SW 1271 (cell line): ENCODE results near the gene BDP1.
"Not testable (repeated sequence)": the region's sequence is repeated elsewhere in the genome, so short reads cannot be mapped to it uniquely, and the experiment has no call there.

Experiments used
- DNase-seq, 2 experiments: peaks; one replicate each; lab custom pipeline; 2025; lab: John Stamatoyannopoulos, UW

BDP1 gene, protein sequence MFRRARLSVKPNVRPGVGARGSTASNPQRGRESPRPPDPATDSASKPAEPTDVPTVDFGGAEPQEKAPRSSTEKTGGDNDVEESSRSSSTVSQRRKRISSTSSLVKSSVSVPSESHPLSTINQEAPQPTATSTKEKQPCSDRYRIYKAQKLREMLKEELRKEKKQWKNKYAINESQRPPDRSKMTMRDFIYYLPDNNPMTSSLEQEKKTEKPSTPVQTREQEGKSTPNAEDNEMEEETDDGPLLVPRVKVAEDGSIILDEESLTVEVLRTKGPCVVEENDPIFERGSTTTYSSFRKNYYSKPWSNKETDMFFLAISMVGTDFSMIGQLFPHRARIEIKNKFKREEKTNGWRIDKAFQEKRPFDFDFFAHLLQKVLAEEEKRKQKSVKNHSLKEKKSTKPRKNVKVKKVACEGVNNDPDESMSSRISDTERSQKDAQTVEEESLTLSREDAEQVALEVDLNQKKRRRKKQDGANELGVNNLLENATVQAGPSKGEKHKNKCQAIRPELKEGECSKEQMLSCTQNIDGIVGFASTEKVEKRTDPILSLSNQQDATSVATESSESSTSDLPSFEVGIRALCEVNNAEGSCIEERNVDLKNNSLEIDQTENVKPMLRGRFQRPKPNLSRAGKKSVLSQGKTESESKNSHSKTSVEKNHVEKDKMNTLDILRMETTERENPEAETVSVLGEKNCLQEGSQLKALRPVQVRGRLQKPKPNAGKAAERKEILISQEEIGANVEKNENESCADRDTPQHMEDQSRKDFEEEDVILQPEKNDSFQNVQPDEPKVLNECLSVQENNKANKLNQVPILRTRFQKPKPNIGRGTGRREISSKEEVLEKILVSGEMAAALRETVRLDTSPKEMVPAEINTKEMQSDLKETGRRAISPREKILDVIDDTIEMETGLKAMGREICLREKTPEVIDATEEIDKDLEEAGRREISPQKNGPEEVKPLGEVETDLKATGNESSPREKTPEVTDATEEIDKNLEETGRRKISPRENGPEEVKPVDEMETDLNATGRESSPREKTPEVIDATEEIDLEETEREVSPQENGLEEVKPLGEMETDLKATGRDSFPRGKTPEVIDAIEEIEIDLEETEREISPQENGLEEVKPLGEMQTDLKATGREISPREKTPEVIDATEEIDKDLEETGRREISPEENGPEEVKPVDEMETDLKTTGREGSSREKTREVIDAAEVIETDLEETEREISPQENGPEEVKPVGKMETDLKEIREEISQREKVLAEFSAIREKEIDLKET (N-terminal part only)

DNA sequence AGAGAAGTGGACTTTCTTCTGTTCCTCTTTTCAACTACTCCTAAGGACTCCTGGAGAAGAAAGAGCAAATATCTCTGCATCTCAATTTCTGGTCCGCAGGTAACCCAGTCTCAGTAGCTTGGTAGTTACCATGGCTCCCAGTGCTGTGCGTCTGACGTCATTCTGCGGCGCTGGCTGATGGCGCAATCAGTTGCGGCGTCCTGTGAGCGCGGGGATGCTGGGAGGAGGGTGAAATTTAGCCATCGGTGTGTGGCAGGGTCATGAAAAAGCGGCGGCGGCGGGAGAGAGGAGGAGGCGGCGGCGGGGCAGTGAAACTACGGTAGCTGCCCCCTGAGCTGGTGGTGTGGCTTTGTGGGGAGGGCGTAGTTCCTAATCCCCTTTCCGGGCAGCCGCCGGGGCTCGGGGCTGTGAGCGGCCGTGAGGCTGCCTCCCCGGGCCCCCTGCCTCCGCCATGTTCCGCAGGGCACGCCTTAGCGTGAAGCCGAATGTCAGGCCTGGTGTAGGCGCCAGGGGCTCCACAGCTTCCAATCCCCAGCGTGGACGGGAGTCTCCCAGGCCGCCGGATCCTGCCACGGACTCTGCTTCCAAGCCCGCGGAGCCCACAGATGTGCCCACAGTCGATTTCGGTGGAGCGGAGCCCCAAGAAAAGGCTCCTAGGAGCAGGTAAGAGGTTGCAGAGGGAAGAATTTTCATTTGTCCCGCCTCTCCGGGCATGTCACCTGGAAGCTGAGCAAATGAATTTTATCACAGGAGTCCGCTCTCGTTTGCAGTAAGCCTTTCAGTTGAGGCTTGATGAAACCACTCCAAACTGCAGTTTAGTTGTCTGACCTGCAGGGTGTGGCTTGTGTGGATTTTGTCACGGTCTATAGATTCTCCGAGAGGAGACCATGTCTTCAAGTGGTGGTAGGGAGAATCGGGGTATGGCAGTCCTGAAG lies at the start of gene BDP1:
BDP1 (plus strand) TSS at position 225 of the 935 bp plus-strand sequence; CDS start at position 452, 227 bp downstream.
- DNase-seq, result peak; percentile 80 to 94

DNA sequence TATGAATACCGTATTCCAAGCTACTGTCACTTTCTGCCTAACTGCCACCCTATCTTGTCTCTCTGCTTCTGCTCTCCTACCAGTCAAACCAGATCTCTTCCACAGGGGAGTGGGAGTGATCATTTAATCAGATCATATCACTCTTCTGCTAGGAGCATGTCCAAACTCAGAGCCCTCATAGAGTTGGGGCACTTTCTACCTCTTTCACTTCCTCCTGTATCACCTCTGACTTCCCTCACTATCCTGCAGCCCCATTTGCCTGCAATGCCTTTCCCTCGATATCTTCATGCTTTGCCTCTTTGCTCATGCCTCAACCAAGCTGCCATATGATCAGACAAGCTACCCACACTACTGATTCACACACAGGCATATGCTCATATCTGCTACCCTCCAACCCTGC lies 45.4 kb upstream of the BDP1 start:
- not testable (repeated sequence) for DNase-seq

GRCh38 chr5:71415626-71416025 lies 39.8 kb upstream of the BDP1 start:
- DNase-seq, result not testable (repeated sequence)

DNA sequence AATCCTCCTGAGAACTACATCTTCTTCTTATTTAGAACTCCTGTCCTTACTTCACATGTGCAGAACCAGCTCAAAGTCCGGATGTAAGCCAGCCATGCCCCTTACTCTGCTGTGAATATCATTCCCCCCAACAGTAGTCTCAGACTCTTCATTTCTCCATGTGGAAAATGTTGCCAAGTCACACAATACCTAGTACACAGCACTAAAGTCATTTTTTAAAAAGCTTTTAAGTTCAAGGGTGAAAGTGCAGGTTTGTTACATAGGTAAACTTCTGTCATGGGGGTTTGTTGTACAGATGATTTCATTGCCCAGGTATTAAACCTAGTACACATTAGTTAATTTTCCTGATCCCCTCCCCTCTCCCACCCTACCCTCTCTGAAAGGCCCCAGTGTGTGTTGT lies 37.4 kb upstream of the BDP1 start:
- DNase-seq, result not testable (repeated sequence)

DNA sequence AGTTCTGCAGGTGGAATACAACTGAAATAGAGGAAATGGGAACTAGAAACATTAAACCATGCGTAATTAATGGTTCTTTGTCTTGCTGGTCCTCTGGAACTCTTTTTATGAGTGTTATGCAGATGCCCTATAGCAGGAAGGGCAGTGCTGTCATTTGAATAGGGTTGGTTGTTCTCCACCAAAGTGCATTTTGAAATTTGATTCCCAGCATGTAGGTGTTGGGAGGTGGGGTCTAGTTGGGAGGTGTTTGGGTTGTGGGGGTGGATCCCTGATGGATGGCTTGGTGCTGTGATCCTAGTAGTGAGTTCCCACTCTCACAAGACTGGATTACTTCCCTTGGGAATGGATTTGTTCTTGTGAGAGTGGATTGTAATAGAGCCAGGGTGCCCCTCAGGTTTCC lies 34.2 kb upstream of the BDP1 start:
- not testable (repeated sequence) for DNase-seq

DNA sequence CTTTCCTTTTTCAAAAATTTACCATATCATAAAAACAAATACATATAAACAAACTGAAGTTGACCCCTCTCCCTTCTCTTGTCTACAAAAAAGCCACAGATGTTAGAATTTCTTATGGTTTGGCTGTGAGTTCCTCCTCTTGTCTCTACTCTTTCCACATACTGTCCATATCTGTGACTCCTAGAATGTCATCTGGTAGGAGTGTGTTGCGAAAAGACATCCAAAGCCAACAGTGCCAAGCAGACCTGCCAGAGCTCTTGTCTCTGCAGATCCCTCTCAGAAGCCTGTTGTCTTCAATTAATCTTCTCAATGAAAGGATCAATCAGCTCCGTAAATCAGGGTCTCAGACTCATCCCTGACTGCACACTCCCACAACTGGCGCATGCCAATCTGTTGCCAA lies 31.6 kb upstream of the BDP1 start:
- DNase-seq, result not testable (repeated sequence)

GRCh38 chr5:71426686-71427474 lies 28.6 kb upstream of the BDP1 start:
- DNase-seq, result not testable (repeated sequence)

DNA sequence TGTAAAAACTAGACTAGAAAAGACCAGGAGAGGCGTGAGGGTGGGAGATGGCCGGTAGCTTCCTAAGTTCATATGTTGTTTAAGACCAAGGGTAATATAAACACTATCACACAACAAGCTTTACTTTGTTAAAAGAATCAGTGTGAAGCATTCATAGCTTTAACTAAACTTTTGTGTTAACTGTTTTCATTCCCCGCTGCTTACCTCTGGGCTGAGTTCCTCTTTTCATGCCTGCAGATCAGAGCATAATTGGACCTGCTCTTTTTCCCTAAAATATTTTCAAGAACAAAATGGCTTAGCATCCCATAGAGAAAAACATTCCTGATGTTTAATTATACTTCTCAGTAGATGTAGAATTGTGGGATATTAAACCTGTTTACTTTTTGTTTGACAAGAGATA lies 23.0 kb upstream of the BDP1 start:
- not testable (repeated sequence) for DNase-seq

GRCh38 chr5:71434825-71435224 lies 20.6 kb upstream of the BDP1 start:
- not testable (repeated sequence) for DNase-seq

DNA sequence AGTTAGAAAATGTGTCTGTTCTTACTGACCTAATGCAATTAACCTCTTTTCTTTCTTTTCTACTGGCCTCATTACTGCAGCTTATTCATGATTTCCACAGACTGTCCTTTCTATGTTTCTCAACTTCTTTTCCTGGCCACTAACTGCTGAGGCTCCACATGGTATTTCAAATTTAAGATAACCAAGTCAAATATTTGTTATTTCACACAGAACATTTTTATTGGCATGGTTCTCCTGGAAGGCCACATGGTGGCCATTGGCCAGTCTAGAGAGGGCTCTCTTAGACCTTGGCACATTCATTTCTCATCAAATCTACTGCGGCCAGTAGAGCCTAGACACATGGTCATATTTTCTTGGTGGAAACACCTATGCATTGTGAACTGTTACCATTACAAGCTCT lies 13.9 kb upstream of the BDP1 start:
- not testable (repeated sequence) for DNase-seq

DNA sequence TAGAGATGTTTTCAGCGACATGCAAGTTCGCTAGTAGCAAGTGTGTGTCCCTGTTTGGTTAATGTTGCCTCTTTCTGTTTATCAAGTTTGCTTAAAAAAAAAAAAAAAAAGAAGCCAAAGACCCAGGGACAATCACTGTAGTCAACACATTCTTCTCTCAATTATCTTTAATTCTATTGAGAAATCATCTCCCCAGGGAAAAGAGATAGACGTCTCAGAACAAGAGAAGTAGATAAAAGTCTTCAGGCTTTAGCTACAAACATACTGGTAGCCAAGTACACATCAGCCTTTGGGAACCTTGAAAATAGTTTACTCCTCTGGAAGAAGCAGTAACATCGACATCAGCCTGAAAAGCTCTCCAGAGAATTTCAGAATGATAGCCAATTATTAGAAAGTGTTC lies 11.6 kb upstream of the BDP1 start:
- DNase-seq, result not testable (repeated sequence)

DNA sequence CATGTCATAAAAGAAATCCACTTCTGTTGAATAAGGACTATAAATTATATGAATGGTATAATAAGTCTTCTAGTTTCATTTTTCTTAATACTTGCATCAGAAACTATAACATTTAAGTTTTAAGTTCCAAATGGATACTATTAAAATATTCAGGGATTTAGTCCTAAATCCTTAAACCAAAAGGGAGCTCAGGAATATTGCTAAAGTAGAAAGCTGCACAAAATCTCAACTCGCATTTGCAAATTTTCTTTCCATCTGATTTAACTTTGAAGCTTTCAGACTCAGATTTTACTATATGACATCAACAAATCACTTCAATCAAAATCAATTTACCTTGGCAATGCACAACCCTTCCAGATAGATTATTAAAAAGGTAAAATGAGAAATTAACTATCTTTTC lies 10.4 kb upstream of the BDP1 start:
- not testable (repeated sequence) for DNase-seq

DNA sequence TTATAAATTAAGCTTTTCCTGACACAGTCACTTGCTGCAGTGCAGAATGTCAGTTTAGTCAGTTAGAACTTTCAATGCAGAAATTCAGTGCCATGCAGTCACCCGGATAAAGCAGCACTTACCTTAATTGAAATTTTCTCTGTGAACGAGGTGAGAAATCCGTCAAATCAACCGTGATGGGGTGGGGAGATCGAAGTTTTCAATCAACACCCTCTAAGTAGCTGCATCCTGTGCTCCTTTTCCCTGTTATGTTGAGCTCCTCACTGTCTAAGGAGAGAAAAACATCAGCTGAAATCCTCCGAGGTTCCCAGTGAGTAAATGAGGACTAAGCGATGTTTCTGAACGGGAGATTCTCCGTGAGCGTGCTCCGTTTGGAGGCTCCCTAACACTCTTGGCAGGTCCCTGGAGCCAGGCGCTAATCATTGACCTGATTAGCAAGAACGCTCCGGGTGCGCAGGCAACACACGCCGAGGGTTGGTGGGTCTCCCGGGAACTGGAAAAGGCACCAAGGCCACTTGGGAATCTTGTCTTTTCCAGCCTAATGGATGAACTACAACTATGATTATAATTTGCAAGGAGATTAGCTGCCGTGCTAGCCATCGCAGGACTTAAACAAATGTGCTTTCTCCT lies 9.8 kb upstream of the BDP1 start:
- DNase-seq, result not testable (repeated sequence)

DNA sequence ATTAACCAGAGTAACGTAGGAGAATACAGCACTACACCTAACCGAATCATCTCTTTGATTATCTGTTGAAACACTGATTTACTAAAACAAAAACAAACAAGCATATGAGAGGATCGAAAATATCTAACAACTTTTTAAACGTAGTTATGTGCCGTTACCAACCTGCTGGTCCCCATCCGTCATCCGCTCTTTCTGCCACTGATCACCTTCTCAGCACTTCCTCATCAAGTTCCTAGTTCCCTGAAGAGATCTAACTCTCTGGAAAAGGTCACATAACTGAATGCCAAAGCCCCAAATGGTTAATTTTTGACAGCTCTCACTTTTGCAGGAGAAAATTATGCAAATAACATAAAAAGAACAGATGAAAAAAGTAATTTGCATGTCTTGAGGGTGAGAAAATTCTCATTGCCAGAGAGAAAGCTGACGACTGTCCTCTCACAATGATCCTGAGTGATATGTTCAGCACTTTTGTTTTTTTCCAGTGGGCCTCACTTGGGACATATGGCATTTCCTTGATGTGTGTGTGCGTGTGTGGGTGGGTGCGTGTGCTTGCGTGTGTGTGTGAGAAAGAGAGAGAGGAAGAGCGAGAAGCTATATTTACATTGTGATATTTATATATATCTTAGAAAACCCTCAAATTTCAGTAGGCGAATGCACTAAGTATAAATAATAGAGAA lies 8.8 kb upstream of the BDP1 start:
- not testable (repeated sequence) for DNase-seq

DNA sequence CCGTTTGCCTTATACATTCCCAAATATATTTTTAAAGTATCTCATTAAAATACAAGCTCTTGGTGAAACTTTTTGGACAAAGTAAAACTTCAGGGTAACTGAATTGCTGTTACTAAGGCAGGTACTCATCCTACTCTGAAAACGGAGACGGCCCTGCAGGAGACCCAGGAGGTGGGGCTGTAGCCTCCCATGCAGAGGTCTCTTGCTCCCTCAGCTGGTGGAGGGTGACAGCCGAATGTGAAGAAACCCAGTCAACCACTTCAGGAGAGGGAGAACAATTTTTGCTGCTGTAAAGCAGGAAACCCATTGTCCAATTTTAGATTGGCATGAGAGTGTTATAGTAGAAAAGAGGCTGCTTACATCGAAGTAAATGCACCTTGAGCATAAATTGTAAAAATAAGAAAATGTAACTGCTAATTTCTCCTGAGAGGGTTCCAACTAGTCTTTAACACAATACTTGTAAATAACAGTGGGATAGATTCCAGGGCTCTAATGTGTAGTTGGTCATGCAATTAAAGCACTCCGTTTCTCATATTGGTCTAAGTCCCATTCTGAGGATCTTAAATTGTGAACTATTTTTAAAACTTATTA lies 8.1 kb upstream of the BDP1 start:
- DNase-seq, result peak in 1 of 2 experiments; percentile 55

GRCh38 chr5:71452876-71453275 lies 2.6 kb upstream of the BDP1 start:
- DNase-seq, result no peak

- no peak for DNase-seq
These were observed 538 bp upstream of the BDP1 start for GRCh38 chr5:71454913-71455312.

DNA sequence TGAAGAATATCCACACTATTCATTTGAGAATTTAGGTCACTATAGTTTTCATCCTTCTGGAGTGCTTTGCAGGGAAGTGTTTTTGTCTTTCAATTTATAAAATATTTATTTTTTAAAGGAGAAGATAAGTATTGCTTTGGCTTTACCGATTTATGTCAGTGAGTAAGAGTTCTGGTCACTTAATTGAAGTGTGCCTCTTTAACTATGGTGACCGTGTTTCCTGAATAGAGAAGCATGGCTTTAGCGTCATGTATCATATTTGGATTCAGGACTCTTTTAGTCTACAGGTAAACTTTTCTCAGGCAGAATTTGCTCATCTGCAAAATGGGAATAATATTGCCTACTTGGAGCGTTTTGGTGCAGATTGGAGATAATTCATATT lies 902 bp downstream of the BDP1 start:
- peak in 1 of 2 experiments; percentile 63 for DNase-seq

DNA sequence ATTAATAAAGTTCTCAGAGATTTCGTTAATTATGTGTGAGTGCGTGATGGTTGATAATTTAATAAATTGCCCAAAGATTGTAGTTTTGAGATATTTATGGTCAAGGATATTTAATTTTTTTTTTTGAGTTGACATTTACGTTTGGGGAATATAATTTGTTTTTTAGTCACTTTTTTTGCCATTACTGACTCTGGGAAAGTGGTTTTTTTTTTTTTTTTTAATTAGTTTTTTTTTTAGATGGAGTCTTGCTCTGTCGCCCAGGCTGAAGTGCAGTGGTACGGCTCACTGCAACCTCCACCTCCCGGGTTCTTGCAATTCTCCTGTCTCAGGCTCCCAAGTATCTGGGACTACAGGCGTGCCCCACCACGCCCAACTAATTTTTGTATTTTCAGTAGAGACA lies 1.7 kb downstream of the BDP1 start:
- DNase-seq, result no peak
